Stimulated activated CD4-positive, alpha-beta T cell treated with anti-CD3 and anti-CD28 coated beads, Interleukin-15, amount 100 ng/mL, for 48 hours (primary cell): ENCODE data around the gene C11orf52.
A peak's percentile ranks its signal among the peaks of the same experiment; 100 is the strongest.
"Not testable (repeated sequence)": the region's sequence is repeated elsewhere in the genome, so short reads cannot be mapped to it uniquely, and the experiment has no call there.

Experiments used
- DNase-seq, 2 donors: peaks; one replicate each; pipeline ENCODE4 v3.0.0-alpha.2; 2020; ENCODE audit warnings: low read depth in 2 of 2

Gene C11orf52

GRCh38 chr11:111913031-111913861 lies 5.5 kb upstream of the C11orf52 start:
- no peak for DNase-seq

DNA sequence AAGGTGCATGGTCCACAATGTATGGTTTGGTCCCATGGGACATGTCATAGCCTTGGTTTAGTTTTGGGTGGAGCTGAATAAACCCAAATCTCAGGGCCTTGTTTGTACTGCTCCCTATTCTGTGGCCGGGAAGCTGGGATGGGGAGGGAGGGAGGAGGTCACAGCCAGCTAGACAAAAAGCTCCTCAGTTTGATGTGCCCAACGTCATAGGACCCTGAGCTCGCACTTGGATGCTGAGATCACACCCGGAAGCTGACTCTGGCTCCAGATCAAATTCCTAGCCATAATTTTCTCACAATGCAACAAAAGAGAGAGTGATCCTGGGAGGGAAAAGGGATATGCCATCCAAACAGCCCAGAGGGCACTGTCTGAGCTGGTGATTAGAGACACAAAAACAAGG lies 4.7 kb upstream of the C11orf52 start:
- DNase-seq, result no peak

GRCh38 chr11:111916768-111917167 lies 1.9 kb upstream of the C11orf52 start:
- no peak for DNase-seq

- no peak for DNase-seq
Observed at GRCh38 chr11:111917312-111917711, 1.4 kb upstream of the C11orf52 start.

GRCh38 chr11:111917788-111918187 lies 925 bp upstream of the C11orf52 start:
- no peak for DNase-seq

DNA sequence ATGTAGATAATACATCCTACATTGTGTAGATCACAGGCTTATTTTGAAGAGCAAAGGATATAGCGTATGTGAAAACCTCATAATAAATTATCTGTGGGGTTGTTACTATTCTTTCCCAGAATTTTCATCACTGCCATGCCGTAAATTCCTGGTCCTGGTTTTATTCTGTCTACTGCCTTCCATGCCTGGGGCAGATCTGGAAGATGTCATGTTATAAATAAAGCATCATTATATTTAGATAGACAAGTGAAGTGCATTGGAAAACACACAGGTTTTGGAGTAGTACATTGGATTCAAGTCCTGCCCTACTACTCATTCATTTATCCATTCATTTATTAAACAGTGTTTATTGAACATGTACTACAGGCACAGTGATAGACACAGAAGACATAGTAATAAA lies 2.2 kb downstream of the C11orf52 start:
- DNase-seq, result no peak

DNA sequence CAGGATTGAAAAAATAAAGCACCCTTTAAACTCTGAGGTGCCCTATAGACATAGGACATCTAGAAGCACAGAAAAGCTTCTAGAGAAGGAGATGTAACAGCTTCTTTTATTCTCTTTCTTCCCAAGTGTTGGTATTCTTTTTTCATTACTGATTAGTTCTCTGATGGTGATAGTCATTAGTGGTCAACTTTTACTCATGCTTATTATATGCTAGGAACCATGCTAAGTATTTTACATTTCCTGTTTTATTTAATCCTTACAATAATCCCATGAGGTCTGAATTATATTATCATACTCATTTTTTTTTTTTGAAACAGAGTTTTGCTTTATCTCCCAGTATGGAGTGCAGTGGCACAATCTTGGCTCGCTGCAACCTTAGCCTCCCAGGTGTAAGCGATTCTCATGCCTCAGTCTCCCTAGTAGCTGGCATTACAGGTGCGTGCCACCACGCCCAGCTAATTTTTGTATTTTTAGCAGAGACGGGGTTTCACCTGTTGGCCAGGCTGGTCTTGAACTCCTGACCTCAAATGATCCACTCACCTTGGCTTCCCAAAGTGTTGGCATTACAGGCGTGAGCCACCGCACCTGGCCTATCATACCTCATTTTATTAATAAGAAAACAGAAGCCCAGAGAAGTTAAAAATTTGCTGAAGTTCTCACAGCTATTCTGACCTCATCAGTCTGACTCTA lies 3.0 kb downstream of the C11orf52 start:
- no peak for DNase-seq

DNA sequence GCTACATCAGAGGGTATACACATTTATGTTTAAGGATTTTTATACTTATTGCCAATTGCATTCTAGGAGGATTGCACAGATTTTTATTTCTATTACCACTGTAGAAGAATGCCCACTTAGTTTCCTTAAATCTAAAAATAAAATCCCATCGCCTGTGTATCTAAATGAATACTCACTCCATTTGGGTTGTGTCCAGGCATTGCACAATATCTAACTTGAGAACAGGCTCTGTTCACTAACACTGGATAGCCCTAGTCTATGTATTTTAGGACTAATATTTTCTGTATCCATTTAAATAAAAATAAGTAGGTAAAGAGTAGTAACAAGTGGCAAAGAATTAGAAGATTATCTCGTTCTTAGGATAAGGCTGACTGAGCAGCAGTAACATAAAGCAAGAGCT lies 4.1 kb downstream of the C11orf52 start:
- no peak for DNase-seq

GRCh38 chr11:111923351-111923788 lies 4.7 kb downstream of the C11orf52 start:
- DNase-seq, result no peak

GRCh38 chr11:111923951-111924350 lies 5.2 kb downstream of the C11orf52 start:
- no peak for DNase-seq

DNA sequence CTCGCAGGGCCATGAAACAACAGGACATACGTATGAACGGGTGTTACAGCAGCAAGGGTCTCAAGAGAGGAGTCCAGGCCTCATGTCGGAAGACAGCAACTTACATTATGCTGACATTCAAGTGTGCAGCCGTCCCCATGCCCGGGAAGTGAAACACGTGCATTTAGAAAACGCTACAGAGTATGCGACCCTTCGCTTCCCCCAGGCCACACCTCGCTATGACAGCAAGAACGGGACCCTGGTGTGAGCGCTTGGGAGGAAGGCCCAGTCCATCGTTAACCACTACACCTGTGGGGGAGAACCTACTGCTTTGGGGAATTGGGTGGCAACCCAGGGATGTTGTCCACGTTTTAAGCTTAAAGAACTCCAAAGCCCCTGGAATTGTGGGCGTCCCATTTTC lies 7.2 kb downstream of the C11orf52 start:
- no peak for DNase-seq

- DNase-seq, result peak; percentile 90 to 93
Observed at GRCh38 chr11:111926505-111927391, 8.0 kb downstream of the C11orf52 start.

DNA sequence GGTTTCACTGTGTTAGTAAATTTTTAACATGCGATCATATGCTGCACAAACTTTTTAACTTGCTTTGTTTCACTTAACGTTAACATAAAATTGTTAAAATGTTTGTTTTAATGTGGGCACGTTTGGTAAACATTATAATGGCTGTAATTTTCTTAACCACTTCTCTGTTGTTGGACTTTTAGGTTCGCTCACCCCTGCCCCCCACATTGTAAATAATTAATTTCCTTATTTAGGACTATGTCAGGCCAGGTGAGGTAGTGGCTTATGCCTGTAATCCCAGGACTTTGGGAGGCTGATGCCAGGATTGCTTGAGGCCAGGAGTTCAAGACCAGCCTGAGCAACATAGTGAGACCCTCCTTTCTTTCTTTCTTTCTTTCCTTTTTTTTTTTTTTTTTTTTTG lies 11.8 kb downstream of the C11orf52 start:
- DNase-seq, result no peak

DNA sequence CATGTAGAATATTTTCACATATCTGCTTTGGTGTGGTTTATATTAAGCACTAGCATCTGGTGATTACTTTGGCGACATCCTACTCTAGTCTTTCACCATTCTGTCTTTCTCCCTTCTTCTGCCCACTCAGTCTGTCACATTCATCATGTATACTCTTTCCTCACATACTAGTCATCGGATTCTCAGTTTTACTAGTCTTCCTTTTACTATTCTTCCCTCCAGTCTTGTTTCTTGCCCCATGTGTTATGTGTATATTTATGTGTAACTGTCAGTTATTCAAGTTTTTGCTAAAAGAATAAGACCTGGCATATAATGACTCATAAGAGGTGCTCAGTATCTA lies 13.9 kb downstream of the C11orf52 start:
- no peak for DNase-seq

- DNase-seq, result not testable (repeated sequence)
Observed at GRCh38 chr11:111933176-111933575, 14.5 kb downstream of the C11orf52 start.

DNA sequence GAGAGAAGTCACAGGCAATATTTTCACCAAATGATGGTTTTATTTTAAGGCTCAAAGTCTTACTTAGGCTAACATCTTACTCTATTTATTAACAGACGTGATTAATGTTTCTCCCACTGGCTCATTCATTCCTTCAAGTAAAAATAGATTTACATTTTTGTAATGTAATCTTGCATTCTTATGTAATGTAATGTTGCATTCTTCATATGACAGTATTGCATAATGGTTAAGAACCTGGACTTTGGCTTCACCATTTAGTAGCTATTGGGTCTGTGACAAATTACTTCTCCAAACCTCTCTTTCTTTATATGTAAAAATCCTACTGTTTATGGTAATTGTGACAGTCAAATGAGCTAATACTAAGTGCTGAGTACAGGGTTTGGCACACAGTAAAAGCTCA lies 15.2 kb downstream of the C11orf52 start:
- DNase-seq, result no peak

GRCh38 chr11:111934306-111934705 lies 15.6 kb downstream of the C11orf52 start:
- DNase-seq, result no peak

GRCh38 chr11:111935317-111936039 lies 16.8 kb downstream of the C11orf52 start:
- DNase-seq, result no peak

- no peak for DNase-seq
Observed at GRCh38 chr11:111936040-111936540, 17.4 kb downstream of the C11orf52 start.

GRCh38 chr11:111937461-111937769 lies 18.7 kb downstream of the C11orf52 start:
- no peak for DNase-seq

GRCh38 chr11:111937844-111938243 lies 19.1 kb downstream of the C11orf52 start:
- no peak for DNase-seq
